Spleen (tissue), 7 donors: ENCODE results near the gene OR1I1.

ENCODE experiments used
- CTCF ChIP-seq, 11 experiments: fragments of 200-600 bp in 7 of 11; fragments of 450-650 bp in 4 of 11; sonication (generic) in 4 of 11; IDR thresholded peaks in 8 of 11; conservative IDR thresholded peaks in 3 of 11; 1 replicate in 7 of 11; 2 replicates in 4 of 11; pipeline versions ENCODE4 v1.4.0 to v1.8.0; 2016 to 2021; ENCODE audit warnings: antibody characterized with exemption in 11 of 11, inconsistent platforms in 4 of 11, mild to moderate bottlenecking in 1 of 11
- POLR2A ChIP-seq, 3 donors: fragments of 450-650 bp; IDR thresholded peaks; one replicate each; pipeline ENCODE4 v1.5.1; 2017; ENCODE audit warnings: antibody characterized with exemption in 3 of 3, mild to moderate bottlenecking in 1 of 3
- POLR2AphosphoS5 ChIP-seq, 3 donors: sonication (generic); formaldehyde crosslinking; IDR thresholded peaks; one replicate each; pipeline ENCODE4 v1.5.1; 2017; ENCODE audit warnings: antibody characterized with exemption in 3 of 3
- donor health status: DM: no; HTN: no; CAD: no; lungs with moderate emphysema.
- donor health status: DM: no; HTN: no; CAD: no.
- donor health status: DM: no; HTN: no; CAD: no.

GRCh38 chr19:15116856-15117255 lies 34.8 kb downstream of the OR1I1 start:
- no peak for TF ChIP-seq CTCF (IDR thresholded peaks at IDR 0.05 in 8 of 11, conservative IDR thresholded peaks at IDR 0.05 in 3 of 11)
- TF ChIP-seq POLR2AphosphoS5 (IDR thresholded peaks at IDR 0.05), result no peak
- no peak for TF ChIP-seq POLR2A (IDR thresholded peaks at IDR 0.05)
